Hematopoietic multipotent progenitor cell treated with erythropoietin and hydrocortisone succinate and interleukin-3 and kit ligand, for 8 days (in vitro differentiated cells): ENCODE measurements around the gene PPAT.

Experiments used
- DNase-seq: peaks from one replicate; pipeline ENCODE4 v3.0.0-alpha.2; 2015

Gene PPAT

GRCh38 chr4:56433280-56433679 lies 2.1 kb downstream of the PPAT start:
- no peak for DNase-seq

DNA sequence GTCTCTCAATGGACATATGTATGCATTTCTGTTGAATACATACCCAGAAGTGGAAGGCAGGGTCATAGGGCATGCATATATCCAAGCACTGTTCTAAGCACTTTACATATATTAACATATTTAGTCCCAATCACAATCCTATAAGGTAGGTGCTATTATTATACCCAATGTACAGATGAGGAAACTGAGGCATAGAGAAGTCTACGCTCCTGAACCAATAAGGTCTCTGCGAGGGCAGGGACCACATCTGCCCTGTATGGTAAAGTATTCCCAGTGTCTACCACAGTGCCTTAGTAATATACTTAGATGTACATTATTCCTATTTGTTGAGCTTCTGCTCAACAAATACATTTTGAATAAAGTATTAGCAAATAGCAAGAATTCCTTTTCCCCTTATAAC lies 5.2 kb downstream of the PPAT start:
- DNase-seq: no peak

DNA sequence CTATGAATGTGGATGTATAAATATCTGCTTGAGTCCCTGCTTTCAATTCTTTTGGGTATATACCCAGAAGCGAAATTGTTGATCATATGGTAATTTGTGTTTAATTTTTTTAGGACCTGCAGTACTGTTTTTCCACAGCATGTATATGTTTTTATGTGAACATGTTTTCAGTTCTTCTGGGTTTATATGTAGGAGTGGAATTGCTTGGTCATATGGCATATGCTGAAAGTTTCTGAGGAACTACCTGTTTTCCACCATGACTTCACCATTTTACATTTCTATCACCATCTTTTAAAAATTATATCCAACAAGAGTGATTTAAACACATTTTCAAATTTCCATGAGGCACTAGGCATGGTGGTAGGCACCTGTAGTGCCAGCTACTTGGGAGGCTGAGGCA lies 8.2 kb downstream of the PPAT start:
- no peak for DNase-seq

- DNase-seq: no peak
These were observed 9.1 kb downstream of the PPAT start for GRCh38 chr4:56426273-56426672.

DNA sequence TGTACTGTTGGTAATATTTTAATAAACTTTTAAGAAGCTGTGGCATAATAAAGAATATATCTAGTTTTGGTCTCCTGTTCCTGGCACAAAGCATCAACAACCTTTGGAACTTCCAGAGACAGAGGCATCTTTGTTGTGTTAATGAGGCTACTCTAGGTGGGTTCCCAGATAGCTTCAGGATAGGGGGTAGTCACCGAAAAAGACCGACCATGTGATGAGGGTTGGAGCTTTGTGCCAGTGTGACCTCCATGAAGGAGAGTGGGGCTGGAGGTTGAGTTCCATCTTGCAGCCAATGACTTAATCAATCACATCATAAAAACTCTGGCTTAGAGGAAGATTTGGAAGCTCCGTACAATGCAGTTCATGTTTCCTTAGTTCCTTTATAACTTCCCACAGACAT lies 9.9 kb downstream of the PPAT start:
- DNase-seq: no peak

- peak; percentile 65 for DNase-seq
These were observed 10.5 kb downstream of the PPAT start for GRCh38 chr4:56424697-56425514.

DNA sequence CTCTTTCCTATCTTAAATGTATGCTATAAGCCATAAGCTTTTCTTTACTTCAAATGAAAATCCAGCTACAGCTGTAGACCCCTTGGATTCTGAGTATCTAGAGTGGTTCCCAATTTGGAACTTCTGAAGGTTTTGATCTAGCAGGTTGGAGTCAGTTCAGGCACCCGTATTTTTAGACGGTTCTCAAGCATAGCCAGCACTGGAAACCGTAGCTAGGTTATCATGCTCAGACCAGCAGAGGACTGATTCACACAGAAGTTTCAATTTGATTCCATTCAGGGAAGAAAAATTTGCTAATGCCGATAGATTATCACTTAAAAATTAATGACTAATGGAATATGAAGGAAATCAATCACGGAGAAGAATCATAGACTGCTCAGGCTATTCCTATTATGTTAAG lies 11.2 kb downstream of the PPAT start:
- no peak for DNase-seq

DNA sequence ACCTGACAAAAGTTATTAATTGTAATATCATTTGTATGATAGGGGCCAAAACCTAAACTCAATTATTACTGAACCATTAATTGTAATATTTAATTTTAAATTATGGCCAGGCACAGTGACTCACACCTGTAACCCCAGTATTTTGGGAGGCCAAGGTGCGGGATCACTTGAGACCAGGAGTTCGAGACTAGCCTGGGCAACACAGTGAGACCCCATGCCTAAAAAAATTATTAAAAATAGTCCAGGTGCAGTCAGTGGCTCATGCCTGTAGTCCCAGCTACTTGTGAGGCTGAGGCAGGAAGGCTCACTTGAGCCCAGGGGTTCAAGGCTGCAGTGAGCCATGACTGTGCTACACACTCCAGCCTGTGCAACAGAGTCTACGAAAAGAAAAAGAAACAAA lies 18.0 kb downstream of the PPAT start:
- DNase-seq: no peak

DNA sequence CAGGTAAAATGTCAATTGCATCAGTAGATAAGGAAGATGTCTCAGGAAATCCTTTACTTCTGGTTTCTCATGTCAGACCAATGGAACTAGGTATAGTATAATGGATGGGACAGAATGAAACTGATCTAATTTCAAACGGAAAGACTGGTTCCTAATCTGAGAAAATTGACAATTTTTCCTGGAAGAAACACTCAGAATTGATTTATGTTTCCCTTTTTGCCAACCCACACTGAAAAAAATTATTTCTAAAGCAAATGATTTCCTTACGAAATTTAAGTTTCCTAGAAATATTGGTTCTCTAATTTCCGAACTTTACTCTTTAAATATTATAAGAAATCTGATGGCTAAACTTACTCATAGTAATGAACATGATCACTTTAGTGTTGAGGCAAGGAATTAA lies 19.1 kb downstream of the PPAT start:
- DNase-seq: no peak

DNA sequence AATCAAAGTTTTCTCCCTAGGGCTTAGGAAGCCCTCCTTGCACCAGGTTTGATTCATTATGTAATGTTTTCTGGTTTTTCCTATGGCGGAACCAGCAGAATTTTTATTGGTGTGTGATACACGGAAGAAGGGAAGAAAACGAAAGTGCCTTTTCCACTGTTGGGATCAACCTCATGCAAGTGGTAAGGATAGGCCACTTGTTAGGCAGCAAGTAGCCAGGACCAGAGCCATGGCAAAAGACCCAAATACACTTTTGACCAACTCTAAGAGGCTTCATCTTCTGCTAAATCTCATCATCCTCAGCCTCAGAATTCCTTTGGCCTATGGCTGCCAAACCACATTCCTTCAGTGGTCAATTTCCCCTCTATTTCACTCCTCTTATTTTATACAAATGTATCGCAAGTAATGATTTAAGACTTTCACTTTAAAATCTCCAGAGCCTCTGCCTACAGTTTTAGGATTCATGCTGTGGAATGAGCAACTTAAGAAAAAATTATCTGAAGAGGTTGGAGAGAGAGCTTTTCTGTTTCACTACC lies 21.2 kb downstream of the PPAT start:
- no peak for DNase-seq

GRCh38 chr4:56410247-56411062 lies 25.0 kb downstream of the PPAT start:
- DNase-seq: peak; percentile 85

- no peak for DNase-seq
These were observed 25.8 kb downstream of the PPAT start for GRCh38 chr4:56409511-56410090.

DNA sequence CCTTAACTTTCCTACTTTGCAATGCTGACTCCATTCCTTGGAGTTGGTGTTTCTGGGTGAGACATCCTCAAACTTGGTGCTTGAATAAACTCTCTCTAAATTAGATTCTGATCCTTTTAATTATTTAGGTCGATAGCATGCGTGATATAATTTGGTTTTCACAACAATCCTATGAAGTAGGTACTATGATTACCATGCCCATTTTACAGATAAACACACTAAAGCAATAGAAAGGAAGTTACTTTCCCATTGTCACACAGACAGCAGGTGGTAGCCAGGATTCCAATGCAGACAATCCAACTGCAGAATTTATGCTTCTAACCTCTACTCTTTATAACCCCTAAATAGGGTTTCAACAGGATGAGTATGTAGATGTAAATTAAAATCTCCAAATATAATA lies 26.4 kb downstream of the PPAT start:
- no peak for DNase-seq

DNA sequence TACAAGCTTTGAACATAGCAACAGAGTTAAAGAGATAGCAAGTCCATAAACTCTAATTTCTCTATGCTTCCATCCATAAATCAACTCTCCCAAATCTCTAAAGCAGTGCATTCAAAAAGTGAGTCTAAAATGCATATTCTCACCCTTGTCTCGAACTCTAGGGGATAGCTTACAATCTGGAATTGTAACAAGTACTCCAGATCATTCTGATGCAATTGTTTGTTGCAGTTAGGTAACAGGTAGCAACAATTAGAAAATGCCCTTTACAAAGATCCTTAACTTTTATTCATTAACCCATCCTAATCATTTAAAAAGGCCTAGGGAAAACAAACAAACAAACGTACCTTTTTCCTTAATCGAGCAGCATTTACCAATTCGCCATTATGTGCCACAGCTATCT lies 29.3 kb downstream of the PPAT start:
- DNase-seq: no peak

DNA sequence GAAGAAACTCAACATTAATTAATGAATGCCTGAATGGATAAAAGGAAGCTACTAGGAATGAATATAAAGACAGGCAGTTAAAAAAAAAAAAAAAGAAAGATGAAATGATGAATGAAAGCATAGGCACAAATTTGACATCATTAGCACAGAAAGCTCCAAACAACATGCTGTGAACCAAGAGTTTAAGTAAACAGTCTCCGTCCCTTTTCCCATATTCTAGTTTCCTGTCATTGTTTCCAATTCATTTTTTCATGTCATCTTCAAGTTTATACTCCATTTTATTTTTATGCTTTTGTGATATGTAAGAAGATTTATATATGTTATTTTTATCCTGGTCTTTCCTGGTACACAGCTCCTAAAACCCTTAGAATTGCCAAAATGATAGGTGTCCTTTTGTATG lies 30.4 kb downstream of the PPAT start:
- DNase-seq: no peak

DNA sequence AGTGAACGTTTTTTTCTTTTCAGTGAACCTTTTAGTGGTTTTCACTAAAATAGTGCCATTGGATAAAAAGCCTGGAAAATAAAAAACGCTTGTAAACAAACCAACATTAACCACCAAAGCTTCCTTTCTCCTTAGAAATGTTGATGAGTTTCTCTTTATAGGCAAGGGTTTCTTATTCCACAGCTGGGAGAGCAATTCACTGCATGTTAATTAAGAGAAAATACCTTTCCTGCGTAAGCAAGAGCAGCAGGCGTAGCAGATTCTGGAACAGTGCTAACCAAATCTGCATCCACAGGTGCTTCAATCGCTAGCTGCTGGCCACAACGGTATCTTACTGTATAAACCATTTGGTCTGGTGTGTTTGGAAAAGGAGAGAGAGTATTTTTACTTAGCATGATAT lies 34.9 kb downstream of the PPAT start:
- DNase-seq: no peak

DNA sequence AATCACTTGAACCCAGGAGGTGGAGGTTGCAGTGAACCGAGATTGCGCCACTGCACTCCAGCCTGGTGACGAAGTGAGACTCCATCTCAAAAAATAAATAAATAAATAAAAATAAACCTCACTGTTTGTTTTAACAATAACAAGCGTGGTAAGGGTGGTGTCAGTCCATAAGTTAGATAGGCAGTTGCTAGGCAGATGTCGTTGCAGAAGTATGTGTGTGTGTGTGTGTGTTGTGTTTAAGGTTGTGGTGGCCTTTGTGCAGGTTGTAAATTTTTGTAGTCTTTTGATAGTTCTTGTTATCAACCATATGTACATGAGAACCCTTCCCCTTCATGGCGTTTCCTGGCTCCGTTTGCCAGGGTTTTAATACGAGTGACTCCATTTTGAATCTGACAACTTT lies 44.1 kb downstream of the PPAT start:
- DNase-seq: no peak

- DNase-seq: peak; percentile 85
These were observed 45.9 kb downstream of the PPAT start for GRCh38 chr4:56389558-56389957.

DNA sequence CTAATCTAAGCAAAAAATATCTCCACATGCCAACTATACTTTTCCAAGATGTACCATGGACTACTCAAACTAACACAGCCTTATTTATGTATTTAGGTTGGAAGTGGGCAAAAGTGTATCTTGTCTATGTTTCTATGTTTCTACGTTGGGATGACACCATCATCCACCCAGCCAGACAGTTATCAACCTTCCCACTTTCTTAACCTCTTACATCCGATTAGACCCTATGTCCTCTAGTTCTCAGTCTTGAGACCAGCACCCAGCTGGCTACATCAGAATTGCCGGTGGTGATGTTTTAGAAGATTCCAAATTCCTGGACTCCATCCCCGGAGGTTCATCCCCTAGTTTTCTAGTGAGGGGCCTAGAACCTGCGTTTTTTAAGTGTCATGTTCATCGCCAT lies 47.1 kb downstream of the PPAT start:
- peak; percentile 38 for DNase-seq

DNA sequence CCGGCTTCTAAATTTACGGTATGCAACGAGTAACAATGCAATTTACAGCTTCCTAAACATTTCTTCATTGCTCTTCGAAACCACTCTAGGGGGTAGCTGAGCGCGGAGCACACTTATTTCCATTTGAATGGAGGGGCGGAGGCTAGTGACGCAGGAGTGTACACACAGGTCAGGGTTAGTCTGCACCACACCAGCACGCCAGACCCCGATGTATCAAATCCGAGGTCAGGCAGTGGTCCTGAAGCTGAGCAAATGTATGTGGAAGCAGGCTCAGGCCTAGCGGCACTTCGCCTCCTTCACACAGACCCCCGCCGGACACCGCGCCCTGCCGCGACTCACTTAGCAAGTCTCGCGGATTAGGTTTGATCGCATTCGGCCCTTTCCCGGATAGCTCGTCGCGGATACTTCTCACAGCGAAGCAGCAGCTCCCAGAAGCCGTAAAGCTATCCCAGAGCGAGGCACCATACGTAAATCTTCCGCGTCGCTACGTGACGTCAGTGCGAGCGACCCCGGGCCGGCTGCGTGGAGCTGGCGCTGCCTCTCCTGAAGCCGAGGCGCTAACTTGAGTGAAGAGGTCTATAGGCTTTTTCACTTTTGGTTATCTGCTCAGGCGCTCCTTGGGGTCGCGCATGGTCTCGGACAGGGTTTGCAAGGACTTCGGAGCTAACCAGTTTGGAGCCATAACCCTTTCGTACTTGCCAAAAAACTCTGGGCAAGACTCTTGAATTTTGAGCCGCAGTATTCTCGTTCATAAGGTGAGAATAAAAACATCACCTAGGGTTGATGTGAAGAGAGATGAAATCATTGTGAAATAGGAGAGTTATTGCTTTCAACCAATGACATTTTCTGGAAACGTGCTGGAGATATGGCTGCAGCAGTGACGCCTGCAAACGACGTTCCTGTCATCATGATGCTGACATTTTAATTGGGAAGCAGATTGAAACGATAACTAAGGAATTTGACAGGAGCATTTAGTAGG lies 48.1 kb downstream of the PPAT start, which contains the start of gene AASDH:
AASDH (minus strand) TSS at position 469 of the 979 bp plus-strand sequence. CDS start 3,192 bp downstream, outside the sequence.
- DNase-seq: peak; percentile 94

DNA sequence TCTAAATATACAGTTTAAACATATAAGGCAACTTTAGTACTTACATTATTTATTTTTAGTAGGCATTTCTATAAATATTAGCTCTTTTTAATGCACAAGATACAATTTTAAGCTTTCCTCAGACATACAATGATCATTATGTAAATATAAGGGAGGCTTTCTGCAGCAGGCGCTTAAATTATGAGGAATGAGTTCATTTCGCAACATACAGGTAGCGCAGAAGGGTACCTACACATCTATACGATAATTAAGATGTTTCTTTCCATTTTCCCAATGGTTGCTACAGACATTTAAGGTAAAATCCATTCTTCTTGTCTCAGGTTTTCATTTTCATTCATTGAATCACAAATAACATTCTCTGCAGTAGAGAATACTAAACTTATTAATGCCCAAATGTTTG lies 49.3 kb downstream of the PPAT start:
- DNase-seq: no peak

GRCh38 chr4:56375458-56375857 lies 60.0 kb downstream of the PPAT start:
- no peak for DNase-seq
